ENCODE measurements around the gene TMEM242. TPM values are rescaled to one million over a fixed set of nuclear protein-coding genes. Genes with fewer than 3 reads are reported as not detected.

The TMEM242 gene
- polyA plus RNA-seq, 2 of the 4 experiments (the other 2 are of a cell fraction) = 5.3 to 7.4 TPM

DNA sequence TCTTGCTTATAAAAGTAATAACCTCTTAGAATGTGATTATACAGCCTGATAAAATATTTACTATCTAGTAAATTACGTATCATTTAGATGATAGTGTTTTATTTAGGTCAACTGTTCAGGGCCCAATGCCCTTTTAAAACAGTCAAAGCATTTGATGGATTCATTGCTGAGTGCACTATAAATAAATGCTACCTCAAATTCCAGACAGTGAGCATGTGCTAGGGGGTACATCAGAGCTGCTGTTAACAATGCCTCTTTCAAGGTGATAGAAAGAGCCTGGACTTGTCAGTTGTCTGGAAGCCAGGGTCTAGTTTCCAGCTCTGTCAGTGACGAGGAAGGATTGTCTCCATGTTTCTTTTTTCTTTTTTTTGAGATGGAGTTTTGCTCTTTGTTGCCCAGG lies 7.5 kb upstream of the TMEM242 start:
- no peaks in the 10 kb centered on the region for H3K4me1 ChIP-seq
- H3K4me2 ChIP-seq = no peak overlapping the region
- no peak overlapping the region for H3K27ac ChIP-seq
- no peak for ATAC-seq
- DNase-seq (ENCODE audit: low read depth in 1 of 2, low spot score in 1 of 2) = no peak
- POLR2A ChIA-PET = no interaction called here
- TF ChIP-seq TFCP2L1 (CRISPR knock-in tag; IDR thresholded peaks at IDR 0.05) (no peak), NFE2L2 (conservative IDR thresholded peaks at IDR 0.05; ENCODE audit: low read length) (no peak), RARB (CRISPR knock-in tag; IDR thresholded peaks at IDR 0.05) (no peak), KDM1A (IDR thresholded peaks at IDR 0.05; ENCODE audit: low read depth) (no peak), CBX8 (IDR thresholded peaks at IDR 0.05) (no peak), ZFP36 (IDR thresholded peaks at IDR 0.05; ENCODE audit: borderline replicate concordance, partially characterized antibody) (no peak), EHMT2 (IDR thresholded peaks at IDR 0.05; ENCODE audit: low read depth) (no peak), HEYL (CRISPR knock-in tag; IDR thresholded peaks at IDR 0.05) (no peak), TP53 (CRISPR knock-in tag; IDR thresholded peaks at IDR 0.05) (no peak)
- H3K9me3 ChIP-seq = no peaks in the 10 kb centered on the region
- no peak for FAIRE-seq
- 28% methylated on average over 2 of the region's 2 CpGs for WGBS (ENCODE audit: missing lambda C conversion rate)
- CTCF ChIA-PET = interaction anchor here (0.9 kb wide), 1 partner anchor 13 kb away, joined by 4 read pairs; no protein-coding TSS in a partner anchor
- H3K4me3 ChIP-seq = no peak overlapping the region

DNA sequence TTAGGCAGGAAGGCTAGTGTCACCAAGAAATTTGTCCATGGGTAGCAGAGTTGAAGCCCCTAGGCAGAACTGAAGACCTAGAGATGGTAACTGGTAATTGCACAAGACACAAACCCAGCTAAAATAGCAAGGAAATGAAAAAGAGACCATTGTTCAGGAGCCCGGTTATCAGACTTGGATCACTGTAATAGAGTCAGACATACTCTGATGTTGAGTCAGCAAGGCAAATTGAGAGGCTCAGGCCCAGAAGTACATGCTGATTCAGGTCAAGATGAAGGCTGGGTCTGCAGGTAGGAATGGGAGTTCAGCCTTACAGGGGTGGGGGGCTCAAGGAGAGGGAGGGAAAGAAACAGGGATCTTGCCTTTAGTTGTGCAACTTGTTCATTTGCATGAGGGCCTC lies 6.5 kb upstream of the TMEM242 start:
- ChIA-PET CTCF (no interaction called here), POLR2A (no interaction called here)
- no peak overlapping the region for H3K27ac ChIP-seq
- FAIRE-seq (no peak), ATAC-seq (no peak), DNase-seq (ENCODE audit: low read depth in 1 of 2, low spot score in 1 of 2) (no peak)
- H3K4me3 ChIP-seq = no peak overlapping the region
- H3K4me2 ChIP-seq = no peak overlapping the region
- no peaks in the 10 kb centered on the region for H3K9me3 ChIP-seq
- TF ChIP-seq, protein P1, sequence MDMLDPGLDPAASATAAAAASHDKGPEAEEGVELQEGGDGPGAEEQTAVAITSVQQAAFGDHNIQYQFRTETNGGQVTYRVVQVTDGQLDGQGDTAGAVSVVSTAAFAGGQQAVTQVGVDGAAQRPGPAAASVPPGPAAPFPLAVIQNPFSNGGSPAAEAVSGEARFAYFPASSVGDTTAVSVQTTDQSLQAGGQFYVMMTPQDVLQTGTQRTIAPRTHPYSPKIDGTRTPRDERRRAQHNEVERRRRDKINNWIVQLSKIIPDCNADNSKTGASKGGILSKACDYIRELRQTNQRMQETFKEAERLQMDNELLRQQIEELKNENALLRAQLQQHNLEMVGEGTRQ (IDR thresholded peaks at IDR 0.05) = no peak
- TF ChIP-seq, protein P2, sequence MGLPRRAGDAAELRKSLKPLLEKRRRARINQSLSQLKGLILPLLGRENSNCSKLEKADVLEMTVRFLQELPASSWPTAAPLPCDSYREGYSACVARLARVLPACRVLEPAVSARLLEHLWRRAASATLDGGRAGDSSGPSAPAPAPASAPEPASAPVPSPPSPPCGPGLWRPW (IDR thresholded peaks at IDR 0.05) = no peak
- TF ChIP-seq, protein P3, sequence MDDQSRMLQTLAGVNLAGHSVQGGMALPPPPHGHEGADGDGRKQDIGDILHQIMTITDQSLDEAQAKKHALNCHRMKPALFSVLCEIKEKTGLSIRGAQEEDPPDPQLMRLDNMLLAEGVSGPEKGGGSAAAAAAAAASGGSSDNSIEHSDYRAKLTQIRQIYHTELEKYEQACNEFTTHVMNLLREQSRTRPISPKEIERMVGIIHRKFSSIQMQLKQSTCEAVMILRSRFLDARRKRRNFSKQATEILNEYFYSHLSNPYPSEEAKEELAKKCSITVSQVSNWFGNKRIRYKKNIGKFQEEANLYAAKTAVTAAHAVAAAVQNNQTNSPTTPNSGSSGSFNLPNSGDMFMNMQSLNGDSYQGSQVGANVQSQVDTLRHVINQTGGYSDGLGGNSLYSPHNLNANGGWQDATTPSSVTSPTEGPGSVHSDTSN (IDR thresholded peaks at IDR 0.05) = no peak
- TF ChIP-seq JUNB (IDR thresholded peaks at IDR 0.05) (no peak), BHLHE40 (IDR thresholded peaks at IDR 0.05; ENCODE audit: low read depth, low read length) (no peak), HEYL (CRISPR knock-in tag; IDR thresholded peaks at IDR 0.05) (no peak)
- WGBS (ENCODE audit: missing lambda C conversion rate) = 17% methylated on average over 1 of the region's 1 CpG
- peaks cover 5% of the 10 kb centered on the region; the same call in 1 of the 3 replicates for H3K4me1 ChIP-seq

DNA sequence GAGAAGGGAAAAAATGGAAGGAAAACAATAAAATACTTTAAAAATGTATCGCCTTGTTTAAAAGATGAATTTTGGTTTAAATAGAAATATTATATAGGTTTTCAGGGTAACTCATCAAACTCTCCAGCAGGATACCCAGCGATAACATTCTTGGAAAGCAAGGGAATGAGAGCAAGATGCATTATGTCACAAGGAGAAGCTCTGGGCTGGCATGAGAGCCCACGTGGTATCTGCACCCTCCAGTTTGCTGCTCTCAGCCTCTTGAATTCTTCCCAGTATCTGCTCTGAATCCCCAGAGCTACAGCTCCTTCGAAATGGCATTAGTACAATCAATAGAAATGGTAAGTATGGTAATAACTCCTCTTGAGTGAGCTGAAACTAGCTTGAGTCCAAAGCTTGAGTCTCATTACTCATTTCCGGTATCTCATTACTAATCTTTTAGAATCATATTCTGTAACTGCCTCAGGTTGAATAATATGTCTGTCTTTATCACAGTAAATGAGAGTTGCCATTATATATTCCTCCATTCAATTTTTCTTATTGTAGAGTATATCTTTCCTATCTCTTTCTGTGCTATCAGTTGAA lies 4.9 kb upstream of the TMEM242 start:
- DNase-seq (ENCODE audit: low read depth in 1 of 2, low spot score in 1 of 2) = no peak
- TF ChIP-seq ZFP36 (IDR thresholded peaks at IDR 0.05; ENCODE audit: borderline replicate concordance, partially characterized antibody) (no peak), EHMT2 (IDR thresholded peaks at IDR 0.05; ENCODE audit: low read depth) (no peak), RFX5 (IDR thresholded peaks at IDR 0.05) (no peak), MAFK (IDR thresholded peaks at IDR 0.05; ENCODE audit: partially characterized antibody) (no peak), TFCP2L1 (CRISPR knock-in tag; IDR thresholded peaks at IDR 0.05) (no peak), CHD2 (IDR thresholded peaks at IDR 0.05; ENCODE audit: low read length, partially characterized antibody) (no peak), FOSB (CRISPR knock-in tag; IDR thresholded peaks at IDR 0.05) (no peak), HEYL (CRISPR knock-in tag; IDR thresholded peaks at IDR 0.05) (no peak), POLR2A (IDR thresholded peaks at IDR 0.05; ENCODE audit: low read length) (no peak), ZNF302 (CRISPR knock-in tag; IDR thresholded peaks at IDR 0.05) (no peak), RCOR1 (IDR thresholded peaks at IDR 0.05; ENCODE audit: low read depth, low read length) (no peak), RAD21 (conservative IDR thresholded peaks at IDR 0.05 in 1 of 2, IDR thresholded peaks at IDR 0.05 in 1 of 2) (no peak), MYC (IDR thresholded peaks at IDR 0.05; ENCODE audit: borderline replicate concordance, low read length) (no peak), KDM1A (IDR thresholded peaks at IDR 0.05; ENCODE audit: low read depth) (no peak), ZSCAN20 (CRISPR knock-in tag; IDR thresholded peaks at IDR 0.05) (no peak), JUNB (IDR thresholded peaks at IDR 0.05) (no peak), HDAC2 (IDR thresholded peaks at IDR 0.05) (no peak), EHF (CRISPR knock-in tag; IDR thresholded peaks at IDR 0.05) (no peak)
- TF ChIP-seq, protein P2 (IDR thresholded peaks at IDR 0.05) = no peak
- Histone ChIP-seq H3K9me3 (no peaks in the 10 kb centered on the region), H3K4me2 (no peak overlapping the region), H3K4me3 (no peak overlapping the region), H3K4me1 (peaks cover 6% of the 10 kb centered on the region; the same call in 1 of the 3 replicates), H3K27ac (no peak overlapping the region)
- no peak for ATAC-seq
- CTCF ChIA-PET = no interaction called here
- POLR2A ChIA-PET = no interaction called here
- no peak for FAIRE-seq
- 40% methylated on average over 5 of the region's 5 CpGs for WGBS (ENCODE audit: missing lambda C conversion rate)

Measured in A549 (cell line).